ENCODE measurements around the gene DTNB.

Gene DTNB

DNA sequence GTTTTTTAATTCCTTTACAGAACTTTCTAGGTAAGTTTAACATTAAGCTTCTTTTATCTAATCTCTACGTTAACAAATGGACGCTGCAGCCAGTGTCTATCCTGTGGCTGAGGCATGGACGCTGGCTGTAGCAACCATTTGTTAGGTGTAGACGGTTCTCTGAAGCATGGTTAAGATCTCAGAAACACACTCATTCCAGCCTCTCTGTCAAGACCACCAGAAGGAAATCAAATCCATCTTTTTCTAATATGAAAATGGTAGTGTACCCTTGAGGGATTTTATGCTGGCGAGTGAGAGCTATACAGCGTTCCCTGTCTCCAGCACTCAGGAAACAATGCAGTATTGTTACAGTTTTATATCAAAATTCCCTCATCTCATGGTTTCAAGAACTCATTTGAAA, 78.0 kb downstream of the DTNB start:
- DNase-seq (ENCODE audit: low read depth) = no peak
- H3K4me3 ChIP-seq (ENCODE audit: low read length) = no peak overlapping the region
- TF ChIP-seq, protein P1, sequence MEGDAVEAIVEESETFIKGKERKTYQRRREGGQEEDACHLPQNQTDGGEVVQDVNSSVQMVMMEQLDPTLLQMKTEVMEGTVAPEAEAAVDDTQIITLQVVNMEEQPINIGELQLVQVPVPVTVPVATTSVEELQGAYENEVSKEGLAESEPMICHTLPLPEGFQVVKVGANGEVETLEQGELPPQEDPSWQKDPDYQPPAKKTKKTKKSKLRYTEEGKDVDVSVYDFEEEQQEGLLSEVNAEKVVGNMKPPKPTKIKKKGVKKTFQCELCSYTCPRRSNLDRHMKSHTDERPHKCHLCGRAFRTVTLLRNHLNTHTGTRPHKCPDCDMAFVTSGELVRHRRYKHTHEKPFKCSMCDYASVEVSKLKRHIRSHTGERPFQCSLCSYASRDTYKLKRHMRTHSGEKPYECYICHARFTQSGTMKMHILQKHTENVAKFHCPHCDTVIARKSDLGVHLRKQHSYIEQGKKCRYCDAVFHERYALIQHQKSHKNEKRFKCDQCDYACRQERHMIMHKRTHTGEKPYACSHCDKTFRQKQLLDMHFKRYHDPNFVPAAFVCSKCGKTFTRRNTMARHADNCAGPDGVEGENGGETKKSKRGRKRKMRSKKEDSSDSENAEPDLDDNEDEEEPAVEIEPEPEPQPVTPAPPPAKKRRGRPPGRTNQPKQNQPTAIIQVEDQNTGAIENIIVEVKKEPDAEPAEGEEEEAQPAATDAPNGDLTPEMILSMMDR (IDR thresholded peaks at IDR 0.05; ENCODE audit: insufficient read depth, low read depth, low read length, missing control alignments) = no peak

DNA sequence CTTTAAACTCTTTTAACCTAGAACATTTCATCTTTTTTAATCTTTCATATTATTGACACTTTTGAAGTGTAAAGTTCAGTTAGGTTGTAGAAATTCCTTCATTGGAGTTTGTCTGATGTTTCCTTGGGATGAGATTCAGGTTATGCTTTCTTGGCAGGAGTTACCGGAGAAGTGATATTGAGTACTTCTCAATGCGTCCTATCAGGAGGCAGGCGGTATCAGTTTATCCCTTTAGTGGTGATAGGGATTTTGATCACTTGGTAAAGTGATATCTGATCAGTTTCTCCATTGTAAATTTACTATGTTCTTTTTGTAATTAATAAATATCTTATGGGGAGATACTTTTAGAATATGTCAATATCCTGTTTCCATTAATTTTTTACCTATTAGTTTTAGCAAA, 78.4 kb downstream of the DTNB start:
- no peak for DNase-seq (ENCODE audit: low read depth)
- TF ChIP-seq, protein P1 (IDR thresholded peaks at IDR 0.05; ENCODE audit: insufficient read depth, low read depth, low read length, missing control alignments) = no peak

DNA sequence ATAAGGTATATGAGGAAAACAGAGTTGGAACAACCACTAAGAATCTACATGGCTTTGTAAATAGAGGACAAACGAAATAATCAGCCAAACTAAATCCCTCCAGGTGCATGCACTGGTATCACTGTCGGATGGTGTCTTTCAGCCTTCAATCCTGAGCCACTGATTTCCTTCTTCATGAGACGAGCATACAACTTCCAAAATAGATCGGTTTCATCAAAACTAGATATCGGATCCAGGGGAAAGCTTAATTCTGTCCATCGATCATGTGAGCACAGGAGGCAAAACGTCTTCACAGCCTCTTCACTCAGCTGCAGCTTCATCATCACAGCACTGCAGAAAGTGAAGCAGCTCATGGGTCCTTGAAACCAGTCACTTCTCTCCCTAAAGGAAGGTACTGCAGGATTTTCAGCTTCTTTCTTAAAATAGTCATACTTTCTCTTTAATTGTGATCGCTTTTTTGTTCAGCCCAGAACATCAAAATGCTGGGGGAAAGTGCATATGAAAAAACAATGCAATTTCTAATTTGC, 80.5 kb downstream of the DTNB start:
- no peak overlapping the region for H3K4me3 ChIP-seq (ENCODE audit: low read length)
- DNase-seq (ENCODE audit: low read depth) = no peak
- TF ChIP-seq, protein P1 (IDR thresholded peaks at IDR 0.05; ENCODE audit: insufficient read depth, low read depth, low read length, missing control alignments) = no peak

More for the DNA sequence above, 78.4 kb downstream of the DTNB start:
- H3K4me3 ChIP-seq (ENCODE audit: low read length) = no peak overlapping the region

DNA sequence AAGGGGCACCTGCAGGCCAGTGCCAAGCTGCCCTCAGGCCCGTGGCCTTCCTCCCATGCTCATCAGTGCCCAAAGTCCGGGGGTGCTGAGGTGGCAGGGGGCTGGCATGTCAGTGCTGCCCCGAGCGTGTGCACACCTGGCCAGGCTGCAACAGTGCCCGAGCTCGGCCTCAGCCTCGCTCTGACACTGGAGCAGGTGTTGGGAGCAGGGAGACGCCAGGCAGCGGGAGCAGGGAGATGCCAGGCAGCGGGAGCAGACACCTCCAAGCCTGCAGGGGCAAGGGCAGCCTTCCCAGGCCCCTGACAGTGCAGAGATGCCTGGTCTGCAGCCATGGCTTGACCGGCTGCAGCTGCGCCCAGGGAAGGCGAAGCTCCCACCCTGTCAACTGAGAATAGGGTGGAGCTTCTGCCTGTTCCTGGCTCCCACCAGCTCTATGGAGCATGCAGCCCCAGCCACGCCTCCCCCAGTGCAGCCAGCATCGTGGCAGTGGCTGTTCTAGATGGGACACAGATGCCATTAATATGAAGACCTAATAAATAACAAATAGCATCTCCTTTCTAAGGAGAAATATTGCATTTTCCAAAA, 82.4 kb downstream of the DTNB start:
- TF ChIP-seq, protein P1 (IDR thresholded peaks at IDR 0.05; ENCODE audit: insufficient read depth, low read depth, low read length, missing control alignments) = no peak
- H3K4me3 ChIP-seq (ENCODE audit: low read length) = no peak overlapping the region

GRCh38 chr2:25589676-25590205, 83.6 kb downstream of the DTNB start:
- TF ChIP-seq, protein P1 (IDR thresholded peaks at IDR 0.05; ENCODE audit: insufficient read depth, low read depth, low read length, missing control alignments) = no peak
- no peak overlapping the region for H3K4me3 ChIP-seq (ENCODE audit: low read length)
- DNase-seq (ENCODE audit: low read depth) = no peak

More for the DNA sequence above, 82.4 kb downstream of the DTNB start:
- DNase-seq (ENCODE audit: low read depth) = no peak

DNA sequence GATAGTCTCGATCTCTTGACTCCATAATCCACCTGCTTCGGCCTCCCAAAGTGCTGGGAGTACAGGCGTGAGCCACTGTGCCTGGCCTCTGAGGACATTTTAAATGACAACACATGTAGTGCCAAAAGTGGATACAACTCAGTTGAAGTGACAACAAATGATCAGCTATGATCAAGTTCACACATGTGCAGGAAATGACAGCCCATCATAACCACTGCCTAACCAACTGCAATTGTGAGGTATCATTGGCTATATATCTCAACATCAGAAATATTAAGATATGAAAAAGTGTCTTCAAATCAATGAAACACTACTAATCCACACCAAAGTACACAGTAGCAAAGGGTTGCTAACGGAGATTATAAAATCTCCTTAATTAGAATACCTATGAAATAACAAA, 84.8 kb downstream of the DTNB start:
- H3K4me3 ChIP-seq (ENCODE audit: low read length) = no peak overlapping the region
- DNase-seq (ENCODE audit: low read depth) = no peak
- TF ChIP-seq, protein P1 (IDR thresholded peaks at IDR 0.05; ENCODE audit: insufficient read depth, low read depth, low read length, missing control alignments) = no peak

- DNase-seq (ENCODE audit: low read depth) = peak; percentile 43
- no peak overlapping the region for H3K4me3 ChIP-seq (ENCODE audit: low read length)
- TF ChIP-seq, protein P1 (IDR thresholded peaks at IDR 0.05; ENCODE audit: insufficient read depth, low read depth, low read length, missing control alignments) = no peak
Measured at GRCh38 chr2:25587361-25587760, 86.0 kb downstream of the DTNB start.

Data from epithelial cell of esophagus (primary cell).